Pancreas (tissue), 10 donors: ENCODE data around the gene TEX13B. TPM values are rescaled to one million over a fixed set of nuclear protein-coding genes. Genes with fewer than 3 reads are reported as not detected.

Experiments used
- ATAC-seq, 4 donors: fragments of 200-7000 bp; cut with Tn5 transposase; one replicate each; pipeline versions ENCODE4 v1.8.0 to v1.9.1; 2020; ENCODE audit warnings: mild to moderate bottlenecking in 4 of 4, moderate library complexity in 4 of 4
- DNase-seq, 6 donors: peaks; one replicate each; pipeline ENCODE4 v3.0.0-alpha.2; 2020
- FAIRE-seq: peaks from 2 replicates; lab custom pipeline; 2012; peaks lifted over from hg19 to GRCh38; lab: Jason Lieb, UNC
- H3K27ac ChIP-seq, 4 donors: fragments of 200-600 bp; sonication (generic); 1 replicate in 3 of 4; 2 replicates in 1 of 4; pipeline versions ENCODE4 v1.5.0 to v1.8.0; 2020
- H3K27me3 ChIP-seq, 4 donors: fragments of 200-600 bp; one replicate each; pipeline ENCODE4 v1.8.0; 2021
- H3K36me3 ChIP-seq, 3 donors: fragments of 200-600 bp; sonication (generic) in 1 of 3; one replicate each; pipeline versions ENCODE4 v1.5.0 to v1.8.0; 2020 to 2021
- H3K4me1 ChIP-seq, 3 donors: fragments of 200-600 bp; one replicate each; pipeline ENCODE4 v1.8.0; 2021
- H3K4me3 ChIP-seq, 4 donors: fragments of 200-600 bp; sonication (generic) in 2 of 4; one replicate each; pipeline versions ENCODE4 v1.5.0 to v1.8.0; 2020 to 2021
- H3K9me3 ChIP-seq, 4 donors: fragments of 200-600 bp; one replicate each; pipeline ENCODE4 v1.8.0; 2021
- CTCF ChIP-seq, 4 donors: fragments of 200-600 bp; sonication (generic) in 3 of 4; IDR thresholded peaks; one replicate each; pipeline versions ENCODE4 v1.5.0 to v1.8.0; 2021; ENCODE audit warnings: antibody characterized with exemption in 4 of 4
- WGBS, 2 donors: extraction: QIAGEN DNeasy Blood & Tissue Kit; methylation state at CpG; one replicate each; pipeline ENCODE4 v1.1.7; 2013; 5-methylcytosine and 5-hydroxymethylcytosine counted together
- intact Hi-C, 3 donors: fragments of 100-400 bp; cut with DNase I; formaldehyde crosslinking; loops; one replicate each; pipeline versions ENCODE4 v1.11.1 to v1.14.2; 2022
- polyA plus RNA-seq, 2 donors: library from polyadenylated mRNA; stranded (reverse); fragments of 200-250 nt; gene quantifications; one replicate each; pipeline ENCODE4 v1.2.3, GENCODE V29; 2013
- total RNA-seq, 6 donors: library from RNA; stranded (reverse); fragmentation: NEBNext Ultra II Directional in 4 of 6; extraction: Animal tissue kit (Norgen Biotek cat#: 25700) in 4 of 6; gene quantifications; one replicate each; pipeline versions ENCODE4 v1.2.1 to v1.2.4, GENCODE V29; 2021 to 2023
- donor health status: healthy with polysubstance abuse.
- donor health status: DM: no; HTN: no; CAD: no; lungs with moderate emphysema.
- donor health status: DM: no; HTN: no; CAD: no.
- donor health status: control.
- donor health status: control.
- donor health status: Bipolar disorder and iron deficiency.
- donor health status: DM: yes; HTN: yes; CAD: no.
- donor health status: DM: no; HTN: no; CAD: no.
- donor health status: DM: no; HTN: no; CAD: no.
- donor health status: DM: yes; HTN: yes; CAD: no.

The TEX13B gene
- total and polyA plus RNA-seq, 8 donors: not detected

- ATAC-seq (no peak), FAIRE-seq (no peak), DNase-seq (no peak)
- H3K4me1 ChIP-seq: no peaks in the 10 kb centered on the region
- H3K27ac ChIP-seq: no peak overlapping the region
- intact Hi-C loops: loop anchor here in 1 of 3 donors (5.0 kb wide), 1 partner anchor 37 kb away; no protein-coding TSS in a partner anchor
- H3K4me3 ChIP-seq: no peak overlapping the region
- WGBS, 2 donors: 80 to 92% methylated on average over 1 of the region's 1 CpG
- TF ChIP-seq CTCF (IDR thresholded peaks at IDR 0.05): no peak
- no peaks in the 10 kb centered on the region for H3K36me3 ChIP-seq
- peaks cover 0 to 14% (median 3%) of the 10 kb centered on the region in 4 donors for H3K27me3 ChIP-seq
- no peaks in the 10 kb centered on the region for H3K9me3 ChIP-seq
These were observed 43.2 kb upstream of the TEX13B start for GRCh38 chrX:108025376-108025775.

GRCh38 chrX:108022491-108023089, 40.4 kb upstream of the TEX13B start:
- Histone ChIP-seq H3K36me3 (no peaks in the 10 kb centered on the region), H3K4me3 (no peak overlapping the region), H3K27ac (no peak overlapping the region), H3K4me1 (no peaks in the 10 kb centered on the region), H3K9me3 (no peaks in the 10 kb centered on the region), H3K27me3 (peaks cover 0 to 14% (median 3%) of the 10 kb centered on the region in 4 donors)
- FAIRE-seq (no peak), ATAC-seq (no peak), DNase-seq (no peak)
- intact Hi-C loops: no loop called here
- TF ChIP-seq CTCF (IDR thresholded peaks at IDR 0.05): no peak
- WGBS, 2 donors: 50 to 72% methylated on average over 1 of the region's 1 CpG

GRCh38 chrX:108020631-108021030, 38.5 kb upstream of the TEX13B start:
- peaks cover 0 to 10% (median 0%) of the 10 kb centered on the region in 4 donors for H3K27me3 ChIP-seq
- H3K4me3 ChIP-seq: no peak overlapping the region
- no peak overlapping the region for H3K27ac ChIP-seq
- H3K4me1 ChIP-seq: no peaks in the 10 kb centered on the region
- TF ChIP-seq CTCF (IDR thresholded peaks at IDR 0.05): peak in 2 of 4 donors; percentile 28 to 35
- no peaks in the 10 kb centered on the region for H3K36me3 ChIP-seq
- intact Hi-C loops: no loop called here
- FAIRE-seq (no peak), ATAC-seq (peak in 3 of 4 donors; percentile 59 to 70 (median 63)), DNase-seq (no peak)
- H3K9me3 ChIP-seq: no peaks in the 10 kb centered on the region
- 3 to 13% methylated on average over 2 of the region's 2 CpGs for WGBS, 2 donors

- DNase-seq (no peak), ATAC-seq (no peak), FAIRE-seq (no peak)
- Histone ChIP-seq H3K27me3 (peaks cover 0 to 9% (median 0%) of the 10 kb centered on the region in 4 donors), H3K9me3 (no peaks in the 10 kb centered on the region), H3K4me1 (no peaks in the 10 kb centered on the region), H3K36me3 (no peaks in the 10 kb centered on the region), H3K4me3 (no peak overlapping the region), H3K27ac (no peak overlapping the region)
- TF ChIP-seq CTCF (IDR thresholded peaks at IDR 0.05): no peak
- intact Hi-C loops: loop anchor here in 1 of 3 donors (2.0 kb wide), 1 partner anchor 53 kb away; no protein-coding TSS in a partner anchor
- WGBS, 2 donors: 37 to 40% methylated on average over 3 of the region's 3 CpGs
These were observed 37.3 kb upstream of the TEX13B start for GRCh38 chrX:108019382-108019875.
